LNCAP (cell line): ENCODE measurements around the gene MCM10.

Experiments used
- CTCF ChIP-seq: fragments of 450-650 bp; IDR thresholded peaks from 2 replicates; pipeline ENCODE4 v1.5.1; 2017; ENCODE audit warnings: mild to moderate bottlenecking

MCM10 gene

GRCh38 chr10:13173616-13174015 lies 12.3 kb downstream of the MCM10 start:
- TF ChIP-seq CTCF, result no peak

- no peak for TF ChIP-seq CTCF
These were observed 19.4 kb downstream of the MCM10 start for GRCh38 chr10:13180788-13181187.

- TF ChIP-seq CTCF, result no peak
These were observed 21.1 kb downstream of the MCM10 start for GRCh38 chr10:13182424-13182823.

GRCh38 chr10:13183625-13184024 lies 22.3 kb downstream of the MCM10 start:
- TF ChIP-seq CTCF, result no peak

- TF ChIP-seq CTCF, result no peak
These were observed 22.9 kb downstream of the MCM10 start for GRCh38 chr10:13184276-13184675.

- no peak for TF ChIP-seq CTCF
These were observed 23.6 kb downstream of the MCM10 start for GRCh38 chr10:13184730-13185514.

GRCh38 chr10:13187135-13187534 lies 25.8 kb downstream of the MCM10 start:
- no peak for TF ChIP-seq CTCF

GRCh38 chr10:13188593-13188992 lies 27.2 kb downstream of the MCM10 start:
- no peak for TF ChIP-seq CTCF
